SK-N-SH (cell line): ENCODE measurements around the gene HNF1A. TPM values are rescaled to one million over a fixed set of nuclear protein-coding genes. Genes with fewer than 3 reads are reported as not detected.

Source experiments
- CTCF ChIA-PET: fragments of 300-600, 350-600 bp; formaldehyde crosslinking; extraction: SDS; loops from one replicate; lab custom pipeline; 2021; lab: Yijun Ruan, JAX
- POLR2A ChIA-PET: fragments of 350-600 bp; sonication (Branson Sonifier 250); formaldehyde crosslinking; extraction: SDS; loops from one replicate; lab custom pipeline; 2020; ENCODE audit warnings: antibody characterized with exemption, inconsistent platforms; lab: Yijun Ruan, JAX
- DNase-seq: peaks from one replicate; pipeline ENCODE4 v3.0.0; 2012
- H2AFZ ChIP-seq: fragments of 200-600 bp; sonication (generic); 2 replicates; pipeline ENCODE4 v1.8.1; 2016; ENCODE audit warnings: antibody characterized with exemption, mild to moderate bottlenecking, low read depth
- H3F3A ChIP-seq: fragments of 200-600 bp; sonication (generic); replicated peaks from 2 replicates; pipeline ENCODE3; 2016; ENCODE audit warnings: antibody characterized with exemption, mild to moderate bottlenecking; ENCODE audit not compliant: insufficient read depth
- H3K27ac ChIP-seq, 2 experiments: fragments of 200-500 bp in 1 of 2; fragments of 200-600 bp in 1 of 2; sonication (Bioruptor generic) in 1 of 2; sonication (generic), shearing (Covaris generic) in 1 of 2; 2 replicates each; pipeline versions ENCODE4 v1.5.1 to v1.6.1; 2014 to 2016; ENCODE audit warnings: low read depth in 2 of 2, inconsistent platforms in 1 of 2, low read length in 1 of 2, mild to moderate bottlenecking in 1 of 2, mixed read lengths in 1 of 2
- H3K27me3 ChIP-seq: fragments of 200-600 bp; sonication (generic), shearing (Covaris generic); 2 replicates; pipeline ENCODE4 v1.6.1; 2016; ENCODE audit warnings: mixed run types; ENCODE audit not compliant: insufficient read depth
- H3K36me3 ChIP-seq, 2 experiments: fragments of 200-500 bp in 1 of 2; fragments of 200-600 bp in 1 of 2; sonication (Bioruptor generic) in 1 of 2; sonication (generic) in 1 of 2; replicated peaks in 1 of 2; 2 replicates each; pipeline versions ENCODE3 to v1.5.1; 2014 to 2016; ENCODE audit warnings: low read length in 1 of 2, mild to moderate bottlenecking in 1 of 2; ENCODE audit not compliant: insufficient read depth in 2 of 2, control insufficient read depth in 1 of 2
- H3K4me1 ChIP-seq, 2 experiments: fragments of 200-500 bp in 1 of 2; fragments of 200-600 bp in 1 of 2; sonication (Bioruptor generic) in 1 of 2; sonication (generic), shearing (Covaris generic) in 1 of 2; 2 replicates each; pipeline versions ENCODE4 v1.5.1 to v1.6.1; 2014 to 2016; ENCODE audit warnings: low read depth in 1 of 2, low read length in 1 of 2, mixed run types in 1 of 2; ENCODE audit not compliant: insufficient read depth in 2 of 2, control insufficient read depth in 1 of 2
- H3K4me2 ChIP-seq: fragments of 200-600 bp; sonication (generic), shearing (Covaris generic); 2 replicates; pipeline ENCODE4 v1.6.1; 2017; ENCODE audit warnings: mixed run types
- H3K4me3 ChIP-seq, 2 experiments: fragments of 200-500 bp in 1 of 2; fragments of 200-600 bp in 1 of 2; sonication (Bioruptor generic) in 1 of 2; sonication (generic), shearing (Covaris generic) in 1 of 2; 2 replicates each; pipeline versions ENCODE4 v1.5.1 to v1.8.1; 2014 to 2016; ENCODE audit warnings: low read depth in 2 of 2, inconsistent platforms in 1 of 2, low read length in 1 of 2, mild to moderate bottlenecking in 1 of 2, mixed read lengths in 1 of 2, moderate library complexity in 1 of 2
- H3K79me2 ChIP-seq: fragments of 200-600 bp; sonication (generic); 2 replicates; pipeline ENCODE4 v1.8.1; 2017; ENCODE audit warnings: mild to moderate bottlenecking; ENCODE audit not compliant: insufficient read depth
- H3K9ac ChIP-seq: fragments of 200-600 bp; sonication (generic); 2 replicates; pipeline ENCODE4 v1.6.1; 2017; ENCODE audit warnings: mixed run types
- H3K9me2 ChIP-seq: fragments of 200-600 bp; sonication (generic); 2 replicates; pipeline ENCODE4 v1.6.1; 2017; ENCODE audit warnings: mixed run types
- H3K9me3 ChIP-seq: fragments of 200-600 bp; sonication (generic); 2 replicates; pipeline ENCODE4 v1.6.1; 2017; ENCODE audit warnings: mixed run types, mild to moderate bottlenecking, moderate library complexity
- H4K20me1 ChIP-seq: fragments of 200-600 bp; sonication (generic); 2 replicates; pipeline ENCODE4 v1.6.1; 2017; ENCODE audit warnings: mild to moderate bottlenecking, mixed run types; ENCODE audit not compliant: insufficient read depth
- CHD2 ChIP-seq: fragments of 150-350 bp; IDR thresholded peaks from 2 replicates; pipeline ENCODE4 v1.6.1; 2018; ENCODE audit warnings: low read length; ENCODE audit not compliant: partially characterized antibody
- ELF1 ChIP-seq: IDR thresholded peaks from 2 replicates; pipeline ENCODE4 v1.4.0; 2012
- EP300 ChIP-seq, 2 experiments: IDR thresholded peaks; 2 replicates each; pipeline versions ENCODE4 v1.4.0 to v1.6.1; 2012; ENCODE audit warnings: borderline replicate concordance in 1 of 2, low read depth in 1 of 2, low read length in 1 of 2
- FOSL2 ChIP-seq: IDR thresholded peaks from 2 replicates; pipeline ENCODE4 v1.4.0; 2012; ENCODE audit warnings: low read depth, mild to moderate bottlenecking, moderate library complexity, borderline replicate concordance
- FOXJ3 ChIP-seq: sonication (generic); formaldehyde crosslinking; IDR thresholded peaks from 2 replicates; pipeline ENCODE4 v1.5.1; 2020; ENCODE audit warnings: mild to moderate bottlenecking, missing genetic modification reagents
- FOXM1 ChIP-seq: IDR thresholded peaks from 2 replicates; pipeline ENCODE4 v1.4.0; 2012; ENCODE audit warnings: low read depth, mild to moderate bottlenecking
- IRF3 ChIP-seq: fragments of 150-350 bp; IDR thresholded peaks from 2 replicates; pipeline ENCODE4 v1.6.1; 2016; ENCODE audit warnings: mild to moderate bottlenecking, low read depth, low read length
- JUND ChIP-seq: IDR thresholded peaks from 2 replicates; pipeline ENCODE4 v1.4.0; 2012
- MAX ChIP-seq: IDR thresholded peaks from 2 replicates; pipeline ENCODE4 v1.4.0; 2012; ENCODE audit warnings: low read depth
- MEF2A ChIP-seq: IDR thresholded peaks from 2 replicates; pipeline ENCODE4 v1.4.0; 2012; ENCODE audit warnings: low read depth, borderline replicate concordance
- NFIC ChIP-seq: IDR thresholded peaks from 2 replicates; pipeline ENCODE4 v1.4.0; 2012; ENCODE audit warnings: borderline replicate concordance
- RCOR1 ChIP-seq: fragments of 150-350 bp; IDR thresholded peaks from 2 replicates; pipeline ENCODE4 v1.6.1; 2017; ENCODE audit warnings: antibody characterized with exemption, low read length
- REST ChIP-seq: IDR thresholded peaks from 2 replicates; pipeline ENCODE4 v1.6.1; 2012; ENCODE audit warnings: mild to moderate bottlenecking, low read depth, low read length, moderate library complexity
- RFX5 ChIP-seq: IDR thresholded peaks from 2 replicates; pipeline ENCODE4 v1.6.1; 2012; ENCODE audit warnings: mild to moderate bottlenecking, improper control_type of control experiment, low read length
- RXRA ChIP-seq: IDR thresholded peaks from 2 replicates; pipeline ENCODE4 v1.4.0; 2012; ENCODE audit warnings: low read depth, mild to moderate bottlenecking, borderline replicate concordance
- SIN3A ChIP-seq: IDR thresholded peaks from 2 replicates; pipeline ENCODE4 v1.6.1; 2012; ENCODE audit warnings: low read depth, mild to moderate bottlenecking, low read length, moderate library complexity, borderline replicate concordance
- SMC3 ChIP-seq: IDR thresholded peaks from 2 replicates; pipeline ENCODE4 v1.6.1; 2012; ENCODE audit warnings: low read depth, low read length, improper control_type of control experiment
- TCF12 ChIP-seq: IDR thresholded peaks from 2 replicates; pipeline ENCODE4 v1.4.0; 2012
- USF1 ChIP-seq: IDR thresholded peaks from 2 replicates; pipeline ENCODE4 v1.4.0; 2012; ENCODE audit warnings: low read depth, borderline replicate concordance
- USF2 ChIP-seq: fragments of 150-350 bp; IDR thresholded peaks from 2 replicates; pipeline ENCODE4 v1.6.1; 2017; ENCODE audit warnings: antibody characterized with exemption, low read length, low read depth, borderline replicate concordance
- WGBS: methylation state at CpG from one replicate; pipeline ENCODE4 v1.1.6; 2017; ENCODE audit warnings: low lambda C conversion rate; 5-methylcytosine and 5-hydroxymethylcytosine counted together
- polyA plus RNA-seq, 3 experiments: library from polyadenylated mRNA; depleted of rRNA; stranded (reverse); fragments of >200 nt; gene quantifications; 2 replicates each; pipeline ENCODE4 v1.2.3, GENCODE V29; 2012

HNF1A gene
- polyA plus RNA-seq, 1 of the 3 experiments (the other 2 are of a cell fraction), result not detected

- DNase-seq, result no peak
- POLR2A ChIA-PET, result no interaction called here
- Histone ChIP-seq H3K27me3 (no peaks in the 10 kb centered on the region), H3K36me3 (no peaks in the 10 kb centered on the region), H3K79me2 (no peaks in the 10 kb centered on the region), H3K4me1 (peaks cover 7 to 36% of the 10 kb centered on the region in 2 experiments; a peak in 2 of 4 replicates), H3F3A (peaks cover 8% of the 10 kb centered on the region), H3K27ac (peak overlapping the region in 1 of 2 experiments; percentile 57; a peak in 2 of 4 replicates), H4K20me1 (no peaks in the 10 kb centered on the region), H3K9me2 (no peaks in the 10 kb centered on the region), H3K9me3 (no peaks in the 10 kb centered on the region), H3K9ac (peak overlapping the region; percentile 24; the same call in 1 of the 2 replicates), H3K4me3 (no peak overlapping the region), H2AFZ (peak overlapping the region; percentile 78)
- WGBS, result 92% methylated on average over 7 of the region's 9 CpGs
- TF ChIP-seq REST (no peak), FOXJ3 (CRISPR knock-in tag) (no peak), MEF2A (no peak)
- TF ChIP-seq, all 33 proteins: peak for 0
- CTCF ChIA-PET, result interaction anchor here (1.2 kb wide), 1 partner anchor 29 kb away, joined by 4 read pairs; no protein-coding TSS in a partner anchor
- peak overlapping the region; percentile 41 for H3K4me2 ChIP-seq
These were observed 56.4 kb downstream of the HNF1A start for GRCh38 chr12:121034616-121035305.

GRCh38 chr12:121036810-121037326 lies 58.5 kb downstream of the HNF1A start:
- peak overlapping the region; percentile 46; the same call in 1 of the 2 replicates for H3K4me2 ChIP-seq
- CTCF ChIA-PET, result interaction anchor here (1.5 kb wide), 1 partner anchor 25 kb away, joined by 4 read pairs; no protein-coding TSS in a partner anchor

More at GRCh38 chr12:121036810-121037326, 58.5 kb downstream of the HNF1A start:
- H3K9me3 ChIP-seq, result no peaks in the 10 kb centered on the region
- H3K9ac ChIP-seq, result no peak overlapping the region
- 51% methylated on average over 6 of the region's 6 CpGs for WGBS
- no peak for DNase-seq
- H3K79me2 ChIP-seq, result no peaks in the 10 kb centered on the region
- no peaks in the 10 kb centered on the region for H4K20me1 ChIP-seq
- H3K27me3 ChIP-seq, result no peaks in the 10 kb centered on the region
- POLR2A ChIA-PET, result no interaction called here
- H3K4me1 ChIP-seq, result peaks cover 7 to 36% of the 10 kb centered on the region in 2 experiments; a peak in 2 of 4 replicates
- no peaks in the 10 kb centered on the region for H3K9me2 ChIP-seq
- TF ChIP-seq EP300 (IDR thresholded peaks at IDR 0.05; ENCODE audit: borderline replicate concordance in 1 of 2, low read depth in 1 of 2, low read length in 1 of 2) (no peak; a peak in 1 of 4 replicates), TCF12 (peak; percentile 73), RFX5 (no peak), NFIC (peak; percentile 18; the same call in 1 of the 2 replicates), JUND (peak; percentile 17; the same call in 1 of the 2 replicates), SIN3A (no peak), SMC3 (no peak), USF2 (no peak), MAX (no peak), FOXM1 (no peak), CHD2 (no peak), IRF3 (no peak), FOSL2 (peak; percentile 64; the same call in 1 of the 2 replicates), USF1 (no peak), MEF2A (no peak), ELF1 (no peak), RXRA (no peak), RCOR1 (no peak), FOXJ3 (CRISPR knock-in tag) (no peak)
- no peak overlapping the region for H3K4me3 ChIP-seq
- H3F3A ChIP-seq, result peaks cover 8% of the 10 kb centered on the region
- H2AFZ ChIP-seq, result 0 out of 2 replicates have a peak overlapping the region, but pooled peaks have one; percentile 29
- H3K36me3 ChIP-seq, result no peaks in the 10 kb centered on the region
- H3K27ac ChIP-seq, result no peak overlapping the region
